Measurements from ENCODE around the gene HMGN1. TPM values are rescaled to one million over a fixed set of nuclear protein-coding genes. Genes with fewer than 3 reads are reported as not detected.

The HMGN1 gene
- polyA plus RNA-seq, 1 of the 3 experiments (the other 2 are of a cell fraction), result 219 TPM

GRCh38 chr21:39377444-39378050 is 28.7 kb upstream of the HMGN1 start:
- peaks cover 0 to 6% of the 10 kb centered on the region in 2 experiments; a peak in 3 of 4 replicates for H3K4me1 ChIP-seq (ENCODE audit: control insufficient read depth in 1 of 2, insufficient read depth in 2 of 2, low read depth in 1 of 2, low read length in 1 of 2)
- no peak overlapping the region for H3K27ac ChIP-seq (ENCODE audit: low read depth in 2 of 2, low read length in 1 of 2)
- H3K4me2 ChIP-seq, result no peak overlapping the region
- H3K36me3 ChIP-seq (replicated peaks in 1 of 2; ENCODE audit: control insufficient read depth in 1 of 2, insufficient read depth in 2 of 2, low read length in 1 of 2), result peaks cover 0 to 6% of the 10 kb centered on the region in 2 experiments
- 73% methylated on average over 7 of the region's 7 CpGs for WGBS (ENCODE audit: low lambda C conversion rate)
- ChIA-PET CTCF (no interaction called here), POLR2A (no interaction called here)
- no peaks in the 10 kb centered on the region for H3K9me2 ChIP-seq
- TF ChIP-seq GATA2 (CRISPR knock-in tag; IDR thresholded peaks at IDR 0.05) (no peak), FOSL2 (IDR thresholded peaks at IDR 0.05; ENCODE audit: borderline replicate concordance, low read depth) (no peak), NFIC (IDR thresholded peaks at IDR 0.05; ENCODE audit: borderline replicate concordance) (no peak), RFX5 (IDR thresholded peaks at IDR 0.05; ENCODE audit: low read length) (no peak), USF2 (IDR thresholded peaks at IDR 0.05; ENCODE audit: borderline replicate concordance, low read depth, low read length) (no peak), RAD21 (IDR thresholded peaks at IDR 0.05; ENCODE audit: low read length) (no peak), JUND (IDR thresholded peaks at IDR 0.05) (no peak), SMC3 (IDR thresholded peaks at IDR 0.05; ENCODE audit: low read depth, low read length) (no peak), CHD2 (IDR thresholded peaks at IDR 0.05; ENCODE audit: low read length, partially characterized antibody) (no peak), MXI1 (IDR thresholded peaks at IDR 0.05; ENCODE audit: low read depth, low read length) (no peak), RXRA (IDR thresholded peaks at IDR 0.05; ENCODE audit: borderline replicate concordance, low read depth) (no peak), EZH2phosphoT487 (IDR thresholded peaks at IDR 0.05; ENCODE audit: borderline replicate concordance, low read depth) (no peak), TEAD4 (IDR thresholded peaks at IDR 0.05; ENCODE audit: borderline replicate concordance, insufficient read depth) (no peak), EP300 (IDR thresholded peaks at IDR 0.05; ENCODE audit: borderline replicate concordance in 1 of 2, low read depth in 1 of 2, low read length in 1 of 2) (no peak), YY1 (IDR thresholded peaks at IDR 0.05; ENCODE audit: low read depth) (no peak), IRF3 (IDR thresholded peaks at IDR 0.05; ENCODE audit: low read depth, low read length) (no peak)
- TF ChIP-seq, protein P1, sequence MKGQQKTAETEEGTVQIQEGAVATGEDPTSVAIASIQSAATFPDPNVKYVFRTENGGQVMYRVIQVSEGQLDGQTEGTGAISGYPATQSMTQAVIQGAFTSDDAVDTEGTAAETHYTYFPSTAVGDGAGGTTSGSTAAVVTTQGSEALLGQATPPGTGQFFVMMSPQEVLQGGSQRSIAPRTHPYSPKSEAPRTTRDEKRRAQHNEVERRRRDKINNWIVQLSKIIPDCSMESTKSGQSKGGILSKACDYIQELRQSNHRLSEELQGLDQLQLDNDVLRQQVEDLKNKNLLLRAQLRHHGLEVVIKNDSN (IDR thresholded peaks at IDR 0.05; ENCODE audit: borderline replicate concordance, low read depth), result no peak
- TF ChIP-seq, protein P2, sequence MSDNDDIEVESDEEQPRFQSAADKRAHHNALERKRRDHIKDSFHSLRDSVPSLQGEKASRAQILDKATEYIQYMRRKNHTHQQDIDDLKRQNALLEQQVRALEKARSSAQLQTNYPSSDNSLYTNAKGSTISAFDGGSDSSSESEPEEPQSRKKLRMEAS (IDR thresholded peaks at IDR 0.05; ENCODE audit: low read depth), result no peak
- TF ChIP-seq, protein P3, sequence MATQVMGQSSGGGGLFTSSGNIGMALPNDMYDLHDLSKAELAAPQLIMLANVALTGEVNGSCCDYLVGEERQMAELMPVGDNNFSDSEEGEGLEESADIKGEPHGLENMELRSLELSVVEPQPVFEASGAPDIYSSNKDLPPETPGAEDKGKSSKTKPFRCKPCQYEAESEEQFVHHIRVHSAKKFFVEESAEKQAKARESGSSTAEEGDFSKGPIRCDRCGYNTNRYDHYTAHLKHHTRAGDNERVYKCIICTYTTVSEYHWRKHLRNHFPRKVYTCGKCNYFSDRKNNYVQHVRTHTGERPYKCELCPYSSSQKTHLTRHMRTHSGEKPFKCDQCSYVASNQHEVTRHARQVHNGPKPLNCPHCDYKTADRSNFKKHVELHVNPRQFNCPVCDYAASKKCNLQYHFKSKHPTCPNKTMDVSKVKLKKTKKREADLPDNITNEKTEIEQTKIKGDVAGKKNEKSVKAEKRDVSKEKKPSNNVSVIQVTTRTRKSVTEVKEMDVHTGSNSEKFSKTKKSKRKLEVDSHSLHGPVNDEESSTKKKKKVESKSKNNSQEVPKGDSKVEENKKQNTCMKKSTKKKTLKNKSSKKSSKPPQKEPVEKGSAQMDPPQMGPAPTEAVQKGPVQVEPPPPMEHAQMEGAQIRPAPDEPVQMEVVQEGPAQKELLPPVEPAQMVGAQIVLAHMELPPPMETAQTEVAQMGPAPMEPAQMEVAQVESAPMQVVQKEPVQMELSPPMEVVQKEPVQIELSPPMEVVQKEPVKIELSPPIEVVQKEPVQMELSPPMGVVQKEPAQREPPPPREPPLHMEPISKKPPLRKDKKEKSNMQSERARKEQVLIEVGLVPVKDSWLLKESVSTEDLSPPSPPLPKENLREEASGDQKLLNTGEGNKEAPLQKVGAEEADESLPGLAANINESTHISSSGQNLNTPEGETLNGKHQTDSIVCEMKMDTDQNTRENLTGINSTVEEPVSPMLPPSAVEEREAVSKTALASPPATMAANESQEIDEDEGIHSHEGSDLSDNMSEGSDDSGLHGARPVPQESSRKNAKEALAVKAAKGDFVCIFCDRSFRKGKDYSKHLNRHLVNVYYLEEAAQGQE (IDR thresholded peaks at IDR 0.05; ENCODE audit: low read depth, low read length), result no peak
- TF ChIP-seq, protein P4, sequence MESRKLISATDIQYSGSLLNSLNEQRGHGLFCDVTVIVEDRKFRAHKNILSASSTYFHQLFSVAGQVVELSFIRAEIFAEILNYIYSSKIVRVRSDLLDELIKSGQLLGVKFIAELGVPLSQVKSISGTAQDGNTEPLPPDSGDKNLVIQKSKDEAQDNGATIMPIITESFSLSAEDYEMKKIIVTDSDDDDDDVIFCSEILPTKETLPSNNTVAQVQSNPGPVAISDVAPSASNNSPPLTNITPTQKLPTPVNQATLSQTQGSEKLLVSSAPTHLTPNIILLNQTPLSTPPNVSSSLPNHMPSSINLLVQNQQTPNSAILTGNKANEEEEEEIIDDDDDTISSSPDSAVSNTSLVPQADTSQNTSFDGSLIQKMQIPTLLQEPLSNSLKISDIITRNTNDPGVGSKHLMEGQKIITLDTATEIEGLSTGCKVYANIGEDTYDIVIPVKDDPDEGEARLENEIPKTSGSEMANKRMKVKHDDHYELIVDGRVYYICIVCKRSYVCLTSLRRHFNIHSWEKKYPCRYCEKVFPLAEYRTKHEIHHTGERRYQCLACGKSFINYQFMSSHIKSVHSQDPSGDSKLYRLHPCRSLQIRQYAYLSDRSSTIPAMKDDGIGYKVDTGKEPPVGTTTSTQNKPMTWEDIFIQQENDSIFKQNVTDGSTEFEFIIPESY (IDR thresholded peaks at IDR 0.05; ENCODE audit: borderline replicate concordance, low read depth), result no peak
- peaks cover 17% of the 10 kb centered on the region for H3K79me2 ChIP-seq (ENCODE audit: insufficient read depth)
- H3K9ac ChIP-seq, result no peak overlapping the region
- H3K9me3 ChIP-seq, result no peaks in the 10 kb centered on the region
- no peaks in the 10 kb centered on the region for H3K27me3 ChIP-seq (ENCODE audit: insufficient read depth)
- no peak for DNase-seq
- peak overlapping the region; percentile 65; the same call in 1 of the 2 replicates for H2AFZ ChIP-seq (ENCODE audit: low read depth)
- peaks cover 5% of the 10 kb centered on the region for H3F3A ChIP-seq (replicated peaks; ENCODE audit: insufficient read depth)
- no peak overlapping the region for H3K4me3 ChIP-seq (ENCODE audit: low read depth in 2 of 2, low read length in 1 of 2)
- no peaks in the 10 kb centered on the region for H4K20me1 ChIP-seq (ENCODE audit: insufficient read depth)

Measured in SK-N-SH (cell line).